HG03558 (cell line): ENCODE data around the gene HOXB5.

Experiments used
- ATAC-seq: cut with Tn5 transposase; IDR thresholded peaks from one replicate; pipeline ENCODE4 v1.9.1; 2021; ENCODE audit warnings: moderate number of reproducible peaks; ENCODE audit not compliant: unreplicated experiment; ENCODE audit errors: extremely low read depth

The HOXB5 gene

GRCh38 chr17:48553826-48554225 is 39.8 kb downstream of the HOXB5 start:
- no peak for ATAC-seq

- no peak for ATAC-seq
Observed at GRCh38 chr17:48553190-48553547, 40.4 kb downstream of the HOXB5 start.

GRCh38 chr17:48552466-48553189 is 41.0 kb downstream of the HOXB5 start:
- no peak for ATAC-seq

GRCh38 chr17:48551596-48552465 is 41.7 kb downstream of the HOXB5 start:
- no peak for ATAC-seq

- no peak for ATAC-seq
Observed at GRCh38 chr17:48551214-48551555, 42.4 kb downstream of the HOXB5 start.

- ATAC-seq, result no peak
Observed at GRCh38 chr17:48550502-48551213, 42.9 kb downstream of the HOXB5 start.

- no peak for ATAC-seq
Observed at GRCh38 chr17:48549914-48550501, 43.6 kb downstream of the HOXB5 start.

GRCh38 chr17:48549281-48549630 is 44.3 kb downstream of the HOXB5 start:
- ATAC-seq, result no peak

- ATAC-seq, result no peak
Observed at GRCh38 chr17:48548523-48549280, 44.9 kb downstream of the HOXB5 start.

GRCh38 chr17:48547808-48548522 is 45.6 kb downstream of the HOXB5 start:
- ATAC-seq, result no peak

GRCh38 chr17:48546924-48547807 is 46.4 kb downstream of the HOXB5 start:
- ATAC-seq, result no peak

GRCh38 chr17:48546137-48546923 is 47.2 kb downstream of the HOXB5 start:
- no peak for ATAC-seq

GRCh38 chr17:48545539-48545938 is 48.0 kb downstream of the HOXB5 start:
- ATAC-seq, result no peak

- ATAC-seq, result no peak
Observed at GRCh38 chr17:48545022-48545375, 48.6 kb downstream of the HOXB5 start, which contains the start of gene HOXB2. HOXB2 (minus strand) TSS chr17:48545109; CDS start chr17:48544911, 198 bp downstream.

- ATAC-seq, result no peak
Observed at GRCh38 chr17:48544349-48545021, 49.1 kb downstream of the HOXB5 start.

GRCh38 chr17:48543854-48544348 is 49.7 kb downstream of the HOXB5 start:
- ATAC-seq, result no peak
